HepG2 (cell line): ENCODE results near the gene PTGES. TPM values are rescaled to one million over a fixed set of nuclear protein-coding genes. Genes with fewer than 3 reads are reported as not detected.

ENCODE experiments used
- ATAC-seq: fragments of 200-7000 bp; cut with Tn5 transposase; 3 replicates; pipeline ENCODE4 v1.9.1; 2020; ENCODE audit warnings: mild to moderate bottlenecking, moderate library complexity
- BruUV-seq: library from RNA; stranded (reverse); fragments of 400-500 nt; replicated peaks from 2 replicates; lab custom pipeline; 2021; lab: Mats Ljungman, UMichigan
- CTCF ChIA-PET: fragments of 300-600 bp; formaldehyde crosslinking; extraction: SDS; loops from one replicate; lab custom pipeline; 2021; ENCODE audit warnings: low total read pairs, inconsistent platforms, low intra/inter-chr PET ratio; lab: Yijun Ruan, JAX
- POLR2A ChIA-PET: fragments of 350-600 bp; sonication (Branson Sonifier 250); formaldehyde crosslinking; loops from one replicate; lab custom pipeline; 2020; ENCODE audit warnings: antibody characterized with exemption, inconsistent platforms; lab: Yijun Ruan, JAX
- DNase-seq: peaks from one replicate; pipeline ENCODE4 v3.0.0-alpha.2; 2015; ENCODE audit warnings: low spot score
- FAIRE-seq: peaks from 3 replicates; lab custom pipeline; 2011; peaks lifted over from hg19 to GRCh38; lab: Jason Lieb, UNC
- H2AFZ ChIP-seq: one replicate; pipeline ENCODE4 v1.6.1; 2011; ENCODE audit warnings: low read length, inconsistent platforms
- H3K27ac ChIP-seq: fragments of 300-600 bp; 3 replicates; pipeline ENCODE4 v1.8.0; 2011; ENCODE audit warnings: mixed run types, mild to moderate bottlenecking, mixed read lengths, low read length, inconsistent platforms; ENCODE audit not compliant: insufficient read depth; ENCODE audit errors: extremely low read length
- H3K27me3 ChIP-seq, 2 experiments: fragments of 200-600 bp in 1 of 2; 2 replicates in 1 of 2; 3 replicates in 1 of 2; pipeline versions ENCODE4 v1.6.0 to v1.8.0; 2011; ENCODE audit warnings: low read length in 2 of 2, mild to moderate bottlenecking in 2 of 2, moderate library complexity in 2 of 2, inconsistent platforms in 1 of 2; ENCODE audit not compliant: insufficient read depth in 2 of 2, control insufficient read depth in 1 of 2
- H3K36me3 ChIP-seq, 2 experiments: fragments of 200-600 bp in 1 of 2; replicated peaks in 1 of 2; 2 replicates in 1 of 2; 3 replicates in 1 of 2; pipeline versions ENCODE4 v1.5.1 to v1.8.0; 2011; ENCODE audit warnings: low read length in 2 of 2, inconsistent platforms in 1 of 2; ENCODE audit not compliant: insufficient read depth in 2 of 2, control insufficient read depth in 1 of 2
- H3K4me1 ChIP-seq: 2 replicates; pipeline ENCODE4 v1.5.1; 2012; ENCODE audit warnings: low read length, inconsistent platforms; ENCODE audit not compliant: insufficient read depth
- H3K4me2 ChIP-seq: 2 replicates; pipeline ENCODE4 v1.6.0; 2011; ENCODE audit warnings: low read depth, low read length, inconsistent platforms
- H3K4me3 ChIP-seq, 3 experiments: fragments of 200-600 bp in 1 of 3; sonication (generic), shearing (Covaris generic) in 1 of 3; replicated peaks in 1 of 3; 2 replicates each; pipeline ENCODE4 v1.5.1; 2011 to 2016; ENCODE audit warnings: low read length in 3 of 3, inconsistent platforms in 2 of 3, low read depth in 2 of 3, mild to moderate bottlenecking in 2 of 3, control low read depth in 1 of 3, mixed read lengths in 1 of 3; ENCODE audit not compliant: insufficient read depth in 1 of 3
- H3K79me2 ChIP-seq: one replicate; pipeline ENCODE4 v1.6.1; 2011; ENCODE audit warnings: low read length, inconsistent platforms; ENCODE audit not compliant: insufficient read depth
- H3K9ac ChIP-seq: 2 replicates; pipeline ENCODE4 v1.6.0; 2011; ENCODE audit warnings: mild to moderate bottlenecking, low read depth, low read length, inconsistent platforms; ENCODE audit not compliant: insufficient read depth
- H3K9me3 ChIP-seq: 2 replicates; pipeline ENCODE4 v1.5.1; 2012; ENCODE audit warnings: mild to moderate bottlenecking, low read length
- H4K20me1 ChIP-seq: 2 replicates; pipeline ENCODE4 v1.6.0; 2011; ENCODE audit warnings: inconsistent platforms, mild to moderate bottlenecking, low read length, moderate library complexity; ENCODE audit not compliant: insufficient read depth
- DPF2 ChIP-seq: sonication (generic); formaldehyde crosslinking; IDR thresholded peaks from 2 replicates; pipeline ENCODE4 v1.4.0; 2020; ENCODE audit warnings: mild to moderate bottlenecking, low read depth, missing genetic modification reagents, borderline replicate concordance
- GTF3A ChIP-seq: sonication (generic); formaldehyde crosslinking; conservative IDR thresholded peaks from 2 replicates; pipeline ENCODE4 v1.4.0; 2020; ENCODE audit warnings: mild to moderate bottlenecking, missing genetic modification reagents
- KLF16 ChIP-seq, 2 experiments: sonication (generic) in 1 of 2; formaldehyde crosslinking in 1 of 2; IDR thresholded peaks; 2 replicates each; pipeline versions ENCODE4 v1.6.1 to v1.8.0; 2016 to 2023; ENCODE audit warnings: missing genetic modification reagents in 2 of 2, missing compliant biosample characterization in 1 of 2
- PLSCR1 ChIP-seq: sonication (generic); formaldehyde crosslinking; IDR thresholded peaks from 2 replicates; pipeline ENCODE4 v1.5.0; 2020; ENCODE audit warnings: missing genetic modification reagents, mild to moderate bottlenecking, borderline replicate concordance
- RAD51 ChIP-seq: fragments of 450-650 bp; IDR thresholded peaks from 2 replicates; pipeline ENCODE4 v1.6.1; 2016; ENCODE audit warnings: borderline replicate concordance
- RCOR2 ChIP-seq: IDR thresholded peaks from 2 replicates; pipeline ENCODE4 v1.6.1; 2016; ENCODE audit warnings: missing biosample characterization, missing genetic modification reagents
- SRSF1 ChIP-seq: fragments of 200-400 bp; formaldehyde crosslinking; optimal IDR thresholded peaks from 2 replicates; pipeline ENCODE3; 2017; ENCODE audit warnings: mild to moderate bottlenecking, low read depth, low read length, moderate library complexity
- SYNCRIP ChIP-seq: fragments of 200-400 bp; formaldehyde crosslinking; IDR thresholded peaks from 2 replicates; pipeline ENCODE4 v1.6.1; 2018; ENCODE audit warnings: mild to moderate bottlenecking, low read depth, low read length; ENCODE audit not compliant: insufficient read depth
- TCF12 ChIP-seq, 2 experiments: fragments of 450-650 bp in 1 of 2; sonication (generic) in 1 of 2; formaldehyde crosslinking in 1 of 2; IDR thresholded peaks; 2 replicates each; pipeline versions ENCODE4 v1.6.1 to v1.8.0; 2017 to 2022; ENCODE audit warnings: antibody characterized with exemption in 1 of 2, mild to moderate bottlenecking in 1 of 2, missing genetic modification reagents in 1 of 2, moderate library complexity in 1 of 2
- ZBTB7A ChIP-seq: sonication (generic); formaldehyde crosslinking; IDR thresholded peaks from 2 replicates; pipeline ENCODE4 v1.8.0; 2022; ENCODE audit warnings: mild to moderate bottlenecking, missing genetic modification reagents
- ZFX ChIP-seq: sonication (generic); formaldehyde crosslinking; IDR thresholded peaks from 2 replicates; pipeline ENCODE4 v1.4.0; 2020; ENCODE audit warnings: mild to moderate bottlenecking, low read depth, missing genetic modification reagents, moderate library complexity
- ZNF225 ChIP-seq: sonication (generic); formaldehyde crosslinking; IDR thresholded peaks from 2 replicates; pipeline ENCODE4 v1.4.0; 2020; ENCODE audit warnings: mild to moderate bottlenecking, missing genetic modification reagents
- ZNF556 ChIP-seq: sonication (generic); formaldehyde crosslinking; IDR thresholded peaks from 2 replicates; pipeline ENCODE4 v1.4.0; 2020; ENCODE audit warnings: mild to moderate bottlenecking, missing genetic modification reagents, borderline replicate concordance
- ZNF558 ChIP-seq: sonication (generic); formaldehyde crosslinking; IDR thresholded peaks from 2 replicates; pipeline ENCODE4 v1.9.0; 2022; ENCODE audit warnings: mild to moderate bottlenecking, missing genetic modification reagents, borderline replicate concordance
- ZNF570 ChIP-seq: sonication (generic); formaldehyde crosslinking; IDR thresholded peaks from 2 replicates; pipeline ENCODE4 v1.4.0; 2020; ENCODE audit warnings: mild to moderate bottlenecking, missing genetic modification reagents, borderline replicate concordance
- WGBS: methylation state at CpG from one replicate; pipeline ENCODE4 v1.1.6; 2017; ENCODE audit warnings: low lambda C conversion rate; 5-methylcytosine and 5-hydroxymethylcytosine counted together
- in situ Hi-C: cut with HindIII; loops from 2 replicates; pipeline ENCODE4 v1.10.0; 2017; ENCODE audit warnings: low pct_unique_long_range_greater_than_20kb; ENCODE audit not compliant: extremely low pct_ligation_motif_present
- intact Hi-C: fragments of 100-400 bp; cut with micrococcal nuclease; formaldehyde crosslinking; loops from one replicate; pipeline ENCODE4 v1.10.0; 2022; ENCODE audit not compliant: unreplicated experiment
- polyA plus RNA-seq, 8 experiments: library from polyadenylated mRNA; depleted of rRNA in 3 of 8; stranded (reverse) in 7 of 8; unstranded in 1 of 8; fragments of >200 nt; fragmentation: Illumina TruSeq in 4 of 8; extraction: Trizol in 4 of 8; gene quantifications; 2 replicates each; pipeline versions ENCODE4 v1.2.1 to v1.2.3, GENCODE V29; 2011 to 2016; ENCODE audit warnings: low read depth in 4 of 8, missing spikeins in 1 of 8, mixed read lengths in 1 of 8; ENCODE audit not compliant: insufficient read depth in 1 of 8
- total RNA-seq, 5 experiments: library from RNA; depleted of rRNA; stranded (reverse); fragments of >200 nt; fragmentation: Illumina TruSeq; extraction: Trizol; gene quantifications; 2 replicates each; pipeline ENCODE4 v1.2.3, GENCODE V29; 2016; ENCODE audit warnings: low read depth in 1 of 5

Gene PTGES
- total and polyA plus RNA-seq, 2 of the 13 experiments (the other 11 are each of a cell fraction or from before 2014, with no cell fraction given): 0.07 TPM; not detected in 1

DNA sequence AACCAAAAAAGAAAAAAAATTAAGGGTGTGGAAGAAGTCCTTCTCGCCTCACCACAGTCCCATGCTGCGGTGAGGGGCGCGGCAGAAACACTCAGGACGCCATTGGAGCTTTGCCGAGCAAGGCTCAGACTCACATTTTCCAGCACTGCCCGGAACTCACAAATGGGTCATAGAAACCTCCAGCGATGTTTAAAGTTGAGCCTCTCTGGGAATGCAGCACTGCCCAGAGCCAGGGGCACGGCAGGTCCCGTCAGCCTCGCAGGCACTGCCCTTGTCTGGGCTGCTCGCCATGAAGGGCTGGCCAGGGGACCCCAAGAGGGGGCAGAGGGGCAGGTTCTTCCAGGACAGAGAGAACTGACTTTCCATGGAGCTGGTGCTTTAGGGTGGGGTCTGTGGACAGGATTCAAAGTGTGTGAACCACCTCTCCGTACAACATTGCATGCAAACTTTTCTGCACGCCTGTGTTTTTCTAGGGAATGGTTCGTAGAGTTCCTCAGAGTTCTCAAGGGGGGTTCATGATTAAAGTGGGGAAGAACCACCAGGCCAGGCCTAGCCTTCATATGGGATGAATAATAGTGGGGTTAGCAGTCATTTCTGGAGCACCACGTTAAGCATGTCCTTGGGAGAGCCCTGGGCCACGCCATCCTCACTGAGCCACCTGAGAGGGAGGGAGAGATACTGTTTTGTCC lies 49.0 kb downstream of the PTGES start:
- Histone ChIP-seq H3K36me3 (no peaks in the 10 kb centered on the region), H3K9ac (no peak overlapping the region), H3K27me3 (peaks cover 6 to 48% of the 10 kb centered on the region in 2 experiments; a peak in 4 of 5 replicates), H3K27ac (no peak overlapping the region), H3K4me3 (no peak overlapping the region), H3K4me1 (no peaks in the 10 kb centered on the region), H3K4me2 (no peak overlapping the region), H2AFZ (no peak overlapping the region), H3K79me2 (no peaks in the 10 kb centered on the region), H3K9me3 (no peaks in the 10 kb centered on the region), H4K20me1 (no peaks in the 10 kb centered on the region)
- no TSS peak for BruUV-seq
- ATAC-seq (no peak), DNase-seq (no peak), FAIRE-seq (no peak)
- TF ChIP-seq ZFX (CRISPR knock-in tag) (no peak), ZNF225 (CRISPR knock-in tag) (no peak), ZBTB7A (CRISPR knock-in tag) (no peak), DPF2 (CRISPR knock-in tag) (no peak), RAD51 (no peak), SRSF1 (no peak), ZNF556 (CRISPR knock-in tag) (no peak), PLSCR1 (CRISPR knock-in tag) (no peak), TCF12 (IDR thresholded peaks at IDR 0.05) (no peak), TCF12 (CRISPR knock-in tag; IDR thresholded peaks at IDR 0.05) (no peak), ZNF558 (CRISPR knock-in tag) (no peak), SYNCRIP (no peak), KLF16 (CRISPR knock-in tag; IDR thresholded peaks at IDR 0.05) (no peak), GTF3A (CRISPR knock-in tag) (no peak), RCOR2 (no peak), ZNF570 (no peak)
- CTCF ChIA-PET: no interaction called here
- POLR2A ChIA-PET: no interaction called here
- WGBS: 40% methylated on average over 10 of the region's 17 CpGs
- intact Hi-C loops (no loop called here), in situ Hi-C loops (no loop called here)
